PC-9 (cell line): ENCODE data around the gene LYSMD1. TPM values are rescaled to one million over a fixed set of nuclear protein-coding genes. Genes with fewer than 3 reads are reported as not detected.

Source experiments
- BruUV-seq: library from RNA; stranded (reverse); fragments of 400-500 nt; replicated peaks from 2 replicates; lab custom pipeline; 2021; lab: Mats Ljungman, UMichigan
- CTCF ChIA-PET: fragments of 300-600 bp; sonication (Branson Sonifier 250); formaldehyde crosslinking; loops from one replicate; lab custom pipeline; 2022; ENCODE audit warnings: antibody characterized with exemption; lab: Charles Lee
- POLR2A ChIA-PET: fragments of 300-600 bp; sonication (Branson Sonifier 250); formaldehyde crosslinking; loops from one replicate; lab custom pipeline; 2022; ENCODE audit warnings: antibody characterized with exemption; ENCODE audit not compliant: unreplicated experiment; lab: Charles Lee
- DNase-seq, 2 experiments: peaks; one replicate each; pipeline versions ENCODE4 v3.0.0 to v3.0.0-alpha.2; 2015 to 2022; ENCODE audit warnings: mixed read lengths in 1 of 2
- H2AFZ ChIP-seq: fragments of 200-600 bp; sonication (generic); 2 replicates; pipeline ENCODE4 v1.8.1; 2017; ENCODE audit warnings: antibody characterized with exemption
- H3F3A ChIP-seq: fragments of 200-600 bp; sonication (generic); 2 replicates; pipeline ENCODE4 v1.8.1; 2017; ENCODE audit warnings: antibody characterized with exemption, mild to moderate bottlenecking, low read depth; ENCODE audit not compliant: insufficient read depth
- H3K27ac ChIP-seq: fragments of 200-600 bp; sonication (generic); 2 replicates; pipeline ENCODE4 v1.6.1; 2016; ENCODE audit warnings: mixed run types
- H3K27me3 ChIP-seq: fragments of 200-600 bp; sonication (generic); 2 replicates; pipeline ENCODE4 v1.6.1; 2016; ENCODE audit warnings: low read depth, mixed run types; ENCODE audit not compliant: insufficient read depth
- H3K36me3 ChIP-seq: fragments of 200-600 bp; sonication (generic); 2 replicates; pipeline ENCODE4 v1.6.1; 2016; ENCODE audit warnings: low read depth, mixed run types
- H3K4me1 ChIP-seq: fragments of 200-600 bp; sonication (generic); replicated peaks from 2 replicates; pipeline ENCODE4 v1.6.1; 2016; ENCODE audit warnings: mixed run types; ENCODE audit not compliant: insufficient read depth
- H3K4me2 ChIP-seq: fragments of 200-600 bp; sonication (generic); 2 replicates; pipeline ENCODE4 v1.6.1; 2017; ENCODE audit warnings: mixed run types
- H3K4me3 ChIP-seq: fragments of 200-600 bp; sonication (generic); 2 replicates; pipeline ENCODE4 v1.6.1; 2016; ENCODE audit warnings: mixed run types
- H3K79me2 ChIP-seq: fragments of 200-600 bp; sonication (generic); 2 replicates; pipeline ENCODE4 v1.6.1; 2017; ENCODE audit warnings: low read depth, mixed run types
- H3K9me2 ChIP-seq: fragments of 200-600 bp; sonication (generic); 2 replicates; pipeline ENCODE4 v1.8.1; 2017; ENCODE audit warnings: mild to moderate bottlenecking; ENCODE audit not compliant: insufficient read depth
- H3K9me3 ChIP-seq: fragments of 200-600 bp; sonication (generic); 2 replicates; pipeline ENCODE4 v1.8.1; 2016; ENCODE audit warnings: low read depth; ENCODE audit not compliant: insufficient read depth
- H4K20me1 ChIP-seq: fragments of 200-600 bp; sonication (generic); 2 replicates; pipeline ENCODE4 v1.8.1; 2017; ENCODE audit not compliant: insufficient read depth
- EZH2 ChIP-seq: fragments of 200-600 bp; sonication (generic); IDR thresholded peaks from 2 replicates; pipeline ENCODE4 v1.8.0; 2017; ENCODE audit warnings: antibody characterized with exemption, low read depth
- intact Hi-C: fragments of 100-400 bp; cut with micrococcal nuclease; formaldehyde crosslinking; loops from one replicate; pipeline ENCODE4 v1.10.0; 2022; ENCODE audit not compliant: unreplicated experiment
- total RNA-seq: library from RNA; stranded (reverse); gene quantifications from 2 replicates; pipeline ENCODE4 v1.2.3, GENCODE V29; 2021
- TF ChIP-seq, protein P1 (sequence below): fragments of 200-600 bp; sonication (generic); conservative IDR thresholded peaks from 2 replicates; pipeline ENCODE4 v1.6.1; 2017; ENCODE audit warnings: mixed run types, antibody characterized with exemption, mild to moderate bottlenecking, moderate library complexity

The LYSMD1 gene
- total RNA-seq, 1 experiment from 2014 or later, result 7.6 TPM

DNA sequence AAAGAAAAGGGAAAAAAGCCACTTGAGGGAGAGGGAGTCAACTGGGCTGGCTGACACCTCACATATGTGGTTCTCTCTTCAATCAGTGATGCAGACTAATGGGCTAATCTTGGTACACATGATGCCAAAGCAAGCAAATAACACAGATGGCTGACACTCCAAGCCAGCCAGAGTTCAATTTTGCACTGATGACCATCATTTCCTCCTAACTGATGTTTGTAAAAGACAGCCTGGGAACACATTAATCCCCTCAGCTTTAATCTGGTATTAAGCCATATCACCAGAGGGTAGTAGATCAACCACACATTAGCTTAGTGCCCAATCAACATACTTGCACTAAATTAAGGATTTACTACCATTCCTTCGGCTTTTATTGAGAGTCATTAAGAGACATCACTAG, 21.5 kb upstream of the LYSMD1 start:
- no TSS peak for BruUV-seq
- peaks cover 9% of the 10 kb centered on the region; the same call in 1 of the 2 replicates for H3F3A ChIP-seq
- CTCF ChIA-PET, result interaction anchor here (0.8 kb wide), 1 partner anchor 159 kb away, joined by 4 read pairs; no protein-coding TSS in a partner anchor
- DNase-seq, result no peak
- H3K9me3 ChIP-seq, result no peaks in the 10 kb centered on the region
- H3K36me3 ChIP-seq, result peaks cover 22% of the 10 kb centered on the region
- intact Hi-C loops, result no loop called here
- TF ChIP-seq EZH2, result no peak
- TF ChIP-seq, protein P1, sequence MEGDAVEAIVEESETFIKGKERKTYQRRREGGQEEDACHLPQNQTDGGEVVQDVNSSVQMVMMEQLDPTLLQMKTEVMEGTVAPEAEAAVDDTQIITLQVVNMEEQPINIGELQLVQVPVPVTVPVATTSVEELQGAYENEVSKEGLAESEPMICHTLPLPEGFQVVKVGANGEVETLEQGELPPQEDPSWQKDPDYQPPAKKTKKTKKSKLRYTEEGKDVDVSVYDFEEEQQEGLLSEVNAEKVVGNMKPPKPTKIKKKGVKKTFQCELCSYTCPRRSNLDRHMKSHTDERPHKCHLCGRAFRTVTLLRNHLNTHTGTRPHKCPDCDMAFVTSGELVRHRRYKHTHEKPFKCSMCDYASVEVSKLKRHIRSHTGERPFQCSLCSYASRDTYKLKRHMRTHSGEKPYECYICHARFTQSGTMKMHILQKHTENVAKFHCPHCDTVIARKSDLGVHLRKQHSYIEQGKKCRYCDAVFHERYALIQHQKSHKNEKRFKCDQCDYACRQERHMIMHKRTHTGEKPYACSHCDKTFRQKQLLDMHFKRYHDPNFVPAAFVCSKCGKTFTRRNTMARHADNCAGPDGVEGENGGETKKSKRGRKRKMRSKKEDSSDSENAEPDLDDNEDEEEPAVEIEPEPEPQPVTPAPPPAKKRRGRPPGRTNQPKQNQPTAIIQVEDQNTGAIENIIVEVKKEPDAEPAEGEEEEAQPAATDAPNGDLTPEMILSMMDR, result no peak
- peaks cover 16% of the 10 kb centered on the region for H3K4me1 ChIP-seq
- POLR2A ChIA-PET, result interaction anchor here (0.5 kb wide), 1 partner anchor 10 kb away, joined by 3 read pairs; no protein-coding TSS in a partner anchor
- H2AFZ ChIP-seq, result no peak overlapping the region
- no peak overlapping the region for H3K4me3 ChIP-seq
- H4K20me1 ChIP-seq, result no peaks in the 10 kb centered on the region
- no peaks in the 10 kb centered on the region for H3K27me3 ChIP-seq
- no peak overlapping the region for H3K4me2 ChIP-seq
- no peaks in the 10 kb centered on the region for H3K9me2 ChIP-seq
- H3K79me2 ChIP-seq, result peaks cover 32% of the 10 kb centered on the region
- no peak overlapping the region for H3K27ac ChIP-seq

DNA sequence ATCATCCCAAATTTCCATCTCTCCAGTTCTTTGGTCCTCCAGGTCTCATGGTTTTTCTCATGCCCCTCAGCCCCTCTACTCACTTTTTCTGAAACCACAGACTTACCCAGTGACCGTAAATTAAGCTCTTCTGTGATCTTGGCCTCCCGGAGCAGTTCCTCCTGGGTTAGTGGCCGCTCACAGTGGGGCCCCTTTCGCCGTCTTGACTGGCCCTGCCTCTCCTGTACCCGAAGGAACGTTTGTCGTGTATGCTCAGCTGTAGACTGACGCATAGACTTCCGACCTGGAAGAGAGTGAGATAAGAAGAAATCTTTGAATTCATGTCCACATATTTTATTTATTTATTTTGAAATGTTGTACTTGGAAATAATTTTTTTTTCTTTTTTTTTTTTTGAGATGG, 18.5 kb upstream of the LYSMD1 start:
- peaks cover 10% of the 10 kb centered on the region for H3K4me1 ChIP-seq
- H3K79me2 ChIP-seq, result peaks cover 26% of the 10 kb centered on the region
- no peaks in the 10 kb centered on the region for H3K27me3 ChIP-seq
- peaks cover 35% of the 10 kb centered on the region for H3K36me3 ChIP-seq
- peaks cover 1% of the 10 kb centered on the region; the same call in 1 of the 2 replicates for H3F3A ChIP-seq
- H3K4me3 ChIP-seq, result no peak overlapping the region
- DNase-seq, result no peak
- intact Hi-C loops, result no loop called here
- H3K9me3 ChIP-seq, result no peaks in the 10 kb centered on the region
- TF ChIP-seq EZH2, result no peak
- H2AFZ ChIP-seq, result no peak overlapping the region
- ChIA-PET POLR2A (no interaction called here), CTCF (no interaction called here)
- H3K4me2 ChIP-seq, result no peak overlapping the region
- H4K20me1 ChIP-seq, result no peaks in the 10 kb centered on the region
- H3K9me2 ChIP-seq, result no peaks in the 10 kb centered on the region
- no TSS peak for BruUV-seq
- no peak overlapping the region for H3K27ac ChIP-seq

DNA sequence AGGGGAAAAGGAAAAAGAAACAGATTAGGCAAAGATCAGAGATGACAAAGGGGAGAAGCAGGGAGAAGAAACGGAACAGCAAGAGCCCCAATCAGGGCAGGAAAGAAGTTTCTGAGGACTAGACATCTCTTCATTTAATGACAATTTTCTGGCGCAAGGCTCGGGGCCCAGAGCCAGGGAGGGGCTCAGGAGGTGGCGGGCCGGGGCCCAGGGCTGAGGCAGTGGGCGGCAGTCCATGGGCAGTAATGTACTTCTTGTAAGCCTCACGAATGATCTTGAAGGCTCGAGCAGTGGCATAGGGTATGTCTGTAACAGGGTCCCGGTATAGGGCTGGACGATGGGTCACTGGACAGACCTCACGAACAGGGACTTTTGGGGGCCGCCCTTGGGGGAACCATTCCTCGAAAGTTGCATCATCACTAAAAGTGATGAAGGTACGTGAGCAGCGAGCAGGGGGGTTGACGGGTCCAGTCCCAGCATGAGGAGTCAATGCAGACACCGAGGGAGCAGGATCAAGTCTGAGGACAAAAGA, 10.9 kb upstream of the LYSMD1 start:
- H3K27ac ChIP-seq, result no peak overlapping the region
- H3K9me3 ChIP-seq, result no peaks in the 10 kb centered on the region
- peaks cover 13% of the 10 kb centered on the region; the same call in 1 of the 2 replicates for H3K36me3 ChIP-seq
- H3K4me3 ChIP-seq, result no peak overlapping the region
- DNase-seq, result no peak
- H4K20me1 ChIP-seq, result no peaks in the 10 kb centered on the region
- H3K4me2 ChIP-seq, result no peak overlapping the region
- H3K4me1 ChIP-seq, result no peaks in the 10 kb centered on the region
- ChIA-PET CTCF (interaction anchor here (0.6 kb wide), 1 partner anchor 428 kb away, joined by 3 read pairs; no protein-coding TSS in a partner anchor), POLR2A (no interaction called here)
- no peak for TF ChIP-seq EZH2
- TF ChIP-seq, protein P1, result no peak
- BruUV-seq, result no TSS peak
- H3K9me2 ChIP-seq, result no peaks in the 10 kb centered on the region
- no peaks in the 10 kb centered on the region for H3K27me3 ChIP-seq
- intact Hi-C loops, result no loop called here
- no peaks in the 10 kb centered on the region for H3K79me2 ChIP-seq
- peaks cover 5% of the 10 kb centered on the region; the same call in 1 of the 2 replicates for H3F3A ChIP-seq
- no peak overlapping the region for H2AFZ ChIP-seq
